ENCODE data around the gene TPRG1L. TPM values are rescaled to one million over a fixed set of nuclear protein-coding genes. Genes with fewer than 3 reads are reported as not detected.
"Not testable (repeated sequence)": the region's sequence is repeated elsewhere in the genome, so short reads cannot be mapped to it uniquely, and the experiment has no call there.

Gene TPRG1L
- total RNA-seq, result 44.3 TPM
- long read RNA-seq, transcript TPRG1L-202 (5 exons, 2,414 nt), result major isoform, 133 of 148 reads
- long read RNA-seq, partial matches to known transcripts, result 13 of 148 reads
- long read RNA-seq, other reads (novel, unspliced or antisense), result 2 of 148 reads

- peak; percentile 99 for DNase-seq (ENCODE audit: low spot score)
- intact Hi-C loops (cut with DNase I), result loop anchor here (2.0 to 10.0 kb wide), 4 partner anchors 24 to 1040 kb away; partner anchors contain the start of genes LRRC47 and PRXL2B
Observed at GRCh38 chr1:3624200-3625136, at the start of gene TPRG1L. Gene TPRG1L, plus strand, starts transcription at chr1:3625015. Its CDS starts 58 bp downstream, at chr1:3625073.

GRCh38 chr1:3575515-3575914 is 49.3 kb upstream of the TPRG1L start:
- intact Hi-C loops (cut with DNase I); DNase-seq (ENCODE audit: low spot score): not testable (repeated sequence)

GRCh38 chr1:3575993-3576392 is 48.8 kb upstream of the TPRG1L start:
- intact Hi-C loops (cut with DNase I), result no loop called here

GRCh38 chr1:3577300-3577699 is 47.5 kb upstream of the TPRG1L start:
- intact Hi-C loops (cut with DNase I), result no loop called here
- DNase-seq (ENCODE audit: low spot score), result no peak

More at GRCh38 chr1:3575993-3576392, 48.8 kb upstream of the TPRG1L start:
- DNase-seq (ENCODE audit: low spot score), result no peak

- DNase-seq (ENCODE audit: low spot score), result no peak
- intact Hi-C loops (cut with DNase I), result no loop called here
Observed at GRCh38 chr1:3577711-3578432, 46.9 kb upstream of the TPRG1L start.

- DNase-seq (ENCODE audit: low spot score), result no peak
- intact Hi-C loops (cut with DNase I), result no loop called here
Observed at GRCh38 chr1:3578433-3578805, 46.4 kb upstream of the TPRG1L start.

GRCh38 chr1:3578906-3579305 is 45.9 kb upstream of the TPRG1L start:
- intact Hi-C loops (cut with DNase I), result no loop called here
- no peak for DNase-seq (ENCODE audit: low spot score)

- intact Hi-C loops (cut with DNase I), result no loop called here
- DNase-seq (ENCODE audit: low spot score), result no peak
Observed at GRCh38 chr1:3579626-3580025, 45.2 kb upstream of the TPRG1L start.

GRCh38 chr1:3580231-3580630 is 44.6 kb upstream of the TPRG1L start:
- intact Hi-C loops (cut with DNase I), result no loop called here
- DNase-seq (ENCODE audit: low spot score), result no peak

GRCh38 chr1:3581296-3582036 is 43.3 kb upstream of the TPRG1L start:
- intact Hi-C loops (cut with DNase I), result no loop called here
- DNase-seq (ENCODE audit: low spot score), result no peak

GRCh38 chr1:3583751-3584150 is 41.1 kb upstream of the TPRG1L start:
- DNase-seq (ENCODE audit: low spot score); intact Hi-C loops (cut with DNase I): not testable (repeated sequence)

- intact Hi-C loops (cut with DNase I), result no loop called here
- no peak for DNase-seq (ENCODE audit: low spot score)
Observed at GRCh38 chr1:3584915-3585314, 39.9 kb upstream of the TPRG1L start.

- intact Hi-C loops (cut with DNase I); DNase-seq (ENCODE audit: low spot score): not testable (repeated sequence)
Observed at GRCh38 chr1:3585353-3585868, 39.4 kb upstream of the TPRG1L start.

- no peak for DNase-seq (ENCODE audit: low spot score)
- intact Hi-C loops (cut with DNase I), result no loop called here
Observed at GRCh38 chr1:3585940-3586568, 38.8 kb upstream of the TPRG1L start.

- DNase-seq (ENCODE audit: low spot score), result no peak
- intact Hi-C loops (cut with DNase I), result no loop called here
Observed at GRCh38 chr1:3586986-3587759, 37.6 kb upstream of the TPRG1L start.

GRCh38 chr1:3588395-3588794 is 36.4 kb upstream of the TPRG1L start:
- no peak for DNase-seq (ENCODE audit: low spot score)
- intact Hi-C loops (cut with DNase I), result no loop called here

GRCh38 chr1:3590139-3590763 is 34.6 kb upstream of the TPRG1L start:
- intact Hi-C loops (cut with DNase I), result no loop called here
- DNase-seq (ENCODE audit: low spot score), result no peak
